HG03469 (cell line): ENCODE results near the gene KLHDC3.

Experiments used
- ATAC-seq: cut with Tn5 transposase; IDR thresholded peaks from one replicate; pipeline ENCODE4 v1.9.1; 2021; ENCODE audit warnings: mild to moderate bottlenecking, moderate library complexity, moderate number of reproducible peaks; ENCODE audit not compliant: unreplicated experiment

The KLHDC3 gene

GRCh38 chr6:43013843-43014433, at the start of gene KLHDC3, which contains the start of gene MEA1:
KLHDC3 (plus strand) TSS chr6:43014249; CDS start chr6:43017193, 2,944 bp downstream.
MEA1 (minus strand) TSS chr6:43013946; CDS start chr6:43013813, 133 bp downstream.
- peak; percentile 80 for ATAC-seq

- no peak for ATAC-seq
Measured at GRCh38 chr6:42966571-42966970, 47.5 kb upstream of the KLHDC3 start.

GRCh38 chr6:42967228-42967627, 46.8 kb upstream of the KLHDC3 start:
- no peak for ATAC-seq

GRCh38 chr6:42968126-42968701, 45.8 kb upstream of the KLHDC3 start:
- ATAC-seq = no peak

GRCh38 chr6:42968783-42969182, 45.3 kb upstream of the KLHDC3 start:
- ATAC-seq = no peak

- ATAC-seq = no peak
Measured at GRCh38 chr6:42969431-42969830, 44.6 kb upstream of the KLHDC3 start.

- ATAC-seq = no peak
Measured at GRCh38 chr6:42969934-42970333, 44.1 kb upstream of the KLHDC3 start.

GRCh38 chr6:42970871-42971612, 43.0 kb upstream of the KLHDC3 start:
- no peak for ATAC-seq

- ATAC-seq = no peak
Measured at GRCh38 chr6:42971746-42972327, 42.2 kb upstream of the KLHDC3 start.

- ATAC-seq = no peak
Measured at GRCh38 chr6:42973926-42974325, 40.1 kb upstream of the KLHDC3 start.

GRCh38 chr6:42974919-42975505, 39.0 kb upstream of the KLHDC3 start:
- no peak for ATAC-seq

GRCh38 chr6:42978487-42978838, 35.6 kb upstream of the KLHDC3 start:
- peak; percentile 16 for ATAC-seq

- ATAC-seq = peak; percentile 73
Measured at GRCh38 chr6:42978839-42979522, 35.1 kb upstream of the KLHDC3 start, which contains the start of gene PEX6. PEX6 (minus strand) TSS chr6:42979181; CDS start chr6:42979150, 31 bp downstream.

- ATAC-seq = no peak
Measured at GRCh38 chr6:42979523-42980177, 34.4 kb upstream of the KLHDC3 start.

GRCh38 chr6:42981836-42982235, 32.2 kb upstream of the KLHDC3 start:
- no peak for ATAC-seq

GRCh38 chr6:42984001-42984923, 29.8 kb upstream of the KLHDC3 start, which contains the start of gene PPP2R5D:
PPP2R5D (plus strand) TSS chr6:42984570; CDS start chr6:42984678, 108 bp downstream.
- peak; percentile 82 for ATAC-seq

- no peak for ATAC-seq
Measured at GRCh38 chr6:42984924-42985475, 29.0 kb upstream of the KLHDC3 start.

- ATAC-seq = no peak
Measured at GRCh38 chr6:42987533-42988451, 26.3 kb upstream of the KLHDC3 start.
